ENCODE data around the gene PTGIS.

DNA sequence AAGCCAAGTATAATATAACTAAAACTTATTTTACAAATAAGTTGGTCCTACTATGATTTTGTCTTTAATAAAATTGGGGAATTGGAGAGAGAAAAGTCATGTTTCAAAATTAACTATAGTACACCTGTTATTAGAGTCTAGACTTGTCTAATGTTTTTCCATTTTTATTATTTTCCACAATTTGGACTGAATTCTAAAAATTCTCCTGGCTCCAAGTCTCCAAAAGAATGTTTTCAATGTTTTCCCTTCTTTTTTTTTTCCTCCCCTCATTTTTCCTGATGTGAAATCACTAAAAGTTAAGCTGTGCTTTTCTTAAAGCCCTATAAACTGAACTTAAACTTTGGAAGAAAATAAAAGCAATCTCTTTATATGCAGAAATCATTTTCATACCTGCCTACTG, 11.3 kb downstream of the PTGIS start:
- TF ChIP-seq, protein P1, sequence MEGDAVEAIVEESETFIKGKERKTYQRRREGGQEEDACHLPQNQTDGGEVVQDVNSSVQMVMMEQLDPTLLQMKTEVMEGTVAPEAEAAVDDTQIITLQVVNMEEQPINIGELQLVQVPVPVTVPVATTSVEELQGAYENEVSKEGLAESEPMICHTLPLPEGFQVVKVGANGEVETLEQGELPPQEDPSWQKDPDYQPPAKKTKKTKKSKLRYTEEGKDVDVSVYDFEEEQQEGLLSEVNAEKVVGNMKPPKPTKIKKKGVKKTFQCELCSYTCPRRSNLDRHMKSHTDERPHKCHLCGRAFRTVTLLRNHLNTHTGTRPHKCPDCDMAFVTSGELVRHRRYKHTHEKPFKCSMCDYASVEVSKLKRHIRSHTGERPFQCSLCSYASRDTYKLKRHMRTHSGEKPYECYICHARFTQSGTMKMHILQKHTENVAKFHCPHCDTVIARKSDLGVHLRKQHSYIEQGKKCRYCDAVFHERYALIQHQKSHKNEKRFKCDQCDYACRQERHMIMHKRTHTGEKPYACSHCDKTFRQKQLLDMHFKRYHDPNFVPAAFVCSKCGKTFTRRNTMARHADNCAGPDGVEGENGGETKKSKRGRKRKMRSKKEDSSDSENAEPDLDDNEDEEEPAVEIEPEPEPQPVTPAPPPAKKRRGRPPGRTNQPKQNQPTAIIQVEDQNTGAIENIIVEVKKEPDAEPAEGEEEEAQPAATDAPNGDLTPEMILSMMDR (conservative IDR thresholded peaks at IDR 0.05), result no peak
- TF ChIP-seq ZFX (IDR thresholded peaks at IDR 0.05), result no peak

All from C4-2B (cell line).